ENCODE results near the gene RPAP3.

Gene RPAP3

GRCh38 chr12:47722136-47722834 lies 16.5 kb upstream of the RPAP3 start:
- no peak for DNase-seq (ENCODE audit: low read depth in 2 of 2)

GRCh38 chr12:47721431-47721973 lies 15.7 kb upstream of the RPAP3 start:
- no peak for DNase-seq (ENCODE audit: low read depth in 2 of 2)

GRCh38 chr12:47718531-47718930 lies 12.7 kb upstream of the RPAP3 start:
- no peak for DNase-seq (ENCODE audit: low read depth in 2 of 2)

GRCh38 chr12:47717443-47718193 lies 11.8 kb upstream of the RPAP3 start:
- DNase-seq (ENCODE audit: low read depth in 2 of 2), result peak; percentile 37 to 40

- no peak for DNase-seq (ENCODE audit: low read depth in 2 of 2)
Observed at GRCh38 chr12:47717046-47717442, 11.2 kb upstream of the RPAP3 start.

- no peak for DNase-seq (ENCODE audit: low read depth in 2 of 2)
Observed at GRCh38 chr12:47715877-47716548, 10.2 kb upstream of the RPAP3 start.

GRCh38 chr12:47715393-47715876 lies 9.6 kb upstream of the RPAP3 start:
- DNase-seq (ENCODE audit: low read depth in 2 of 2), result peak; percentile 69 to 73

- no peak for DNase-seq (ENCODE audit: low read depth in 2 of 2)
Observed at GRCh38 chr12:47714826-47715386, 9.1 kb upstream of the RPAP3 start.

- no peak for DNase-seq (ENCODE audit: low read depth in 2 of 2)
Observed at GRCh38 chr12:47712171-47712570, 6.3 kb upstream of the RPAP3 start.

GRCh38 chr12:47711448-47711847 lies 5.6 kb upstream of the RPAP3 start:
- no peak for DNase-seq (ENCODE audit: low read depth in 2 of 2)

GRCh38 chr12:47710278-47710677 lies 4.4 kb upstream of the RPAP3 start:
- no peak for DNase-seq (ENCODE audit: low read depth in 2 of 2)

GRCh38 chr12:47709671-47710070 lies 3.8 kb upstream of the RPAP3 start:
- DNase-seq (ENCODE audit: low read depth in 2 of 2), result no peak

GRCh38 chr12:47709237-47709636 lies 3.4 kb upstream of the RPAP3 start:
- no peak for DNase-seq (ENCODE audit: low read depth in 2 of 2)

- no peak for DNase-seq (ENCODE audit: low read depth in 2 of 2)
Observed at GRCh38 chr12:47707905-47708543, 2.2 kb upstream of the RPAP3 start.

GRCh38 chr12:47707355-47707754 lies 1.5 kb upstream of the RPAP3 start:
- DNase-seq (ENCODE audit: low read depth in 2 of 2), result no peak

- DNase-seq (ENCODE audit: low read depth in 2 of 2), result no peak
Observed at GRCh38 chr12:47705229-47705565, 633 bp downstream of the RPAP3 start.

GRCh38 chr12:47704719-47705118 lies 1.1 kb downstream of the RPAP3 start:
- DNase-seq (ENCODE audit: low read depth in 2 of 2), result no peak

- no peak for DNase-seq (ENCODE audit: low read depth in 2 of 2)
Observed at GRCh38 chr12:47700263-47700662, 5.6 kb downstream of the RPAP3 start.

GRCh38 chr12:47698631-47699030 lies 7.2 kb downstream of the RPAP3 start:
- no peak for DNase-seq (ENCODE audit: low read depth in 2 of 2)

GRCh38 chr12:47698055-47698454 lies 7.8 kb downstream of the RPAP3 start:
- no peak for DNase-seq (ENCODE audit: low read depth in 2 of 2)

GRCh38 chr12:47689215-47689614 lies 16.6 kb downstream of the RPAP3 start:
- DNase-seq (ENCODE audit: low read depth in 2 of 2), result no peak

GRCh38 chr12:47687636-47688035 lies 18.2 kb downstream of the RPAP3 start:
- no peak for DNase-seq (ENCODE audit: low read depth in 2 of 2)

All from stimulated activated CD4-positive, alpha-beta T cell treated with anti-CD3 and anti-CD28 coated beads, Interleukin-4, amount 100 ng/mL, for 48 hours (primary cell).